Esophagus (tissue), 2 donors: ENCODE measurements around the gene FAM237B. TPM values are rescaled to one million over a fixed set of nuclear protein-coding genes. Genes with fewer than 3 reads are reported as not detected.

Experiments
- H3K27ac ChIP-seq, 2 donors: one replicate each; pipeline ENCODE4 v1.5.1; 2013; ENCODE audit warnings: low read depth in 2 of 2, mild to moderate bottlenecking in 2 of 2, inconsistent platforms in 1 of 2, low read length in 1 of 2, moderate library complexity in 1 of 2
- H3K27me3 ChIP-seq, 2 donors: one replicate each; pipeline ENCODE4 v1.6.1; 2013; ENCODE audit warnings: low read length in 2 of 2, control low read depth in 1 of 2, mild to moderate bottlenecking in 1 of 2; ENCODE audit not compliant: insufficient read depth in 2 of 2, control insufficient read depth in 1 of 2
- H3K36me3 ChIP-seq, 2 donors: one replicate each; pipeline ENCODE4 v1.6.1; 2013; ENCODE audit warnings: low read length in 1 of 2; ENCODE audit not compliant: control insufficient read depth in 2 of 2, insufficient read depth in 2 of 2
- H3K4me1 ChIP-seq, 2 donors: one replicate each; pipeline ENCODE4 v1.6.1; 2013; ENCODE audit warnings: low read length in 1 of 2; ENCODE audit not compliant: control insufficient read depth in 2 of 2, insufficient read depth in 2 of 2
- H3K4me3 ChIP-seq, 2 donors: one replicate each; pipeline ENCODE4 v1.5.1; 2013; ENCODE audit warnings: low read length in 2 of 2, mild to moderate bottlenecking in 2 of 2, low read depth in 1 of 2, moderate library complexity in 1 of 2
- H3K9me3 ChIP-seq, 2 donors: one replicate each; pipeline ENCODE4 v1.6.1; 2013; ENCODE audit warnings: mild to moderate bottlenecking in 2 of 2, low read depth in 1 of 2, low read length in 1 of 2, moderate library complexity in 1 of 2; ENCODE audit not compliant: control insufficient read depth in 2 of 2, insufficient read depth in 1 of 2
- WGBS, 2 donors: extraction: QIAGEN DNeasy Blood & Tissue Kit; methylation state at CpG; one replicate each; pipeline ENCODE4 v1.1.7; 2013; 5-methylcytosine and 5-hydroxymethylcytosine counted together
- polyA plus RNA-seq, 2 donors: library from polyadenylated mRNA; stranded (reverse); fragments of 200-250 nt; gene quantifications; one replicate each; pipeline ENCODE4 v1.2.3, GENCODE V29; 2013
- donor health status: healthy with polysubstance abuse.
- donor health status: Bipolar disorder and iron deficiency.

Gene FAM237B
- polyA plus RNA-seq, 2 donors: not detected

- H3K27me3 ChIP-seq: no peaks in the 10 kb centered on the region
- no peak overlapping the region for H3K4me3 ChIP-seq
- H3K27ac ChIP-seq: no peak overlapping the region
- H3K36me3 ChIP-seq: no peaks in the 10 kb centered on the region
- no peaks in the 10 kb centered on the region for H3K9me3 ChIP-seq
- no peaks in the 10 kb centered on the region for H3K4me1 ChIP-seq
- WGBS, 2 donors: 96% methylated on average over 1 of the region's 1 CpG
These were observed 17.9 kb downstream of the FAM237B start for GRCh38 chr7:90303241-90303640.

GRCh38 chr7:90298145-90299038, 22.7 kb downstream of the FAM237B start:
- 56 to 61% methylated on average over 5 of the region's 5 CpGs for WGBS, 2 donors

GRCh38 chr7:90290244-90291113, 30.6 kb downstream of the FAM237B start:
- Histone ChIP-seq H3K36me3 (no peaks in the 10 kb centered on the region), H3K9me3 (no peaks in the 10 kb centered on the region)

More at GRCh38 chr7:90298145-90299038, 22.7 kb downstream of the FAM237B start:
- Histone ChIP-seq H3K4me1 (no peaks in the 10 kb centered on the region), H3K9me3 (no peaks in the 10 kb centered on the region), H3K4me3 (no peak overlapping the region), H3K27ac (no peak overlapping the region), H3K36me3 (no peaks in the 10 kb centered on the region), H3K27me3 (no peaks in the 10 kb centered on the region)

GRCh38 chr7:90288154-90288553, 33.0 kb downstream of the FAM237B start:
- 88 to 89% methylated on average over 3 of the region's 3 CpGs for WGBS, 2 donors
- H3K4me3 ChIP-seq: no peak overlapping the region
- H3K27ac ChIP-seq: no peak overlapping the region
- H3K27me3 ChIP-seq: no peaks in the 10 kb centered on the region
- no peaks in the 10 kb centered on the region for H3K4me1 ChIP-seq
- H3K9me3 ChIP-seq: no peaks in the 10 kb centered on the region
- no peaks in the 10 kb centered on the region for H3K36me3 ChIP-seq

More at GRCh38 chr7:90290244-90291113, 30.6 kb downstream of the FAM237B start:
- Histone ChIP-seq H3K4me1 (no peaks in the 10 kb centered on the region), H3K27ac (no peak overlapping the region), H3K27me3 (no peaks in the 10 kb centered on the region), H3K4me3 (no peak overlapping the region)
- 91 to 96% methylated on average over 3 of the region's 3 CpGs for WGBS, 2 donors

GRCh38 chr7:90276033-90276728, 44.9 kb downstream of the FAM237B start:
- H3K9me3 ChIP-seq: no peaks in the 10 kb centered on the region
- H3K4me1 ChIP-seq: no peaks in the 10 kb centered on the region
- H3K27me3 ChIP-seq: no peaks in the 10 kb centered on the region
- no peak overlapping the region for H3K4me3 ChIP-seq
- H3K36me3 ChIP-seq: no peaks in the 10 kb centered on the region
- H3K27ac ChIP-seq: no peak overlapping the region
- 67 to 70% methylated on average over 5 of the region's 5 CpGs for WGBS, 2 donors

GRCh38 chr7:90274161-90274560, 46.9 kb downstream of the FAM237B start:
- H3K4me3 ChIP-seq: no peak overlapping the region
- H3K9me3 ChIP-seq: no peaks in the 10 kb centered on the region
- H3K27ac ChIP-seq: no peak overlapping the region
- H3K4me1 ChIP-seq: no peaks in the 10 kb centered on the region
- no peaks in the 10 kb centered on the region for H3K27me3 ChIP-seq
- no peaks in the 10 kb centered on the region for H3K36me3 ChIP-seq

GRCh38 chr7:90272242-90272641, 48.9 kb downstream of the FAM237B start:
- Histone ChIP-seq H3K27me3 (no peaks in the 10 kb centered on the region), H3K4me1 (no peaks in the 10 kb centered on the region), H3K9me3 (no peaks in the 10 kb centered on the region), H3K27ac (no peak overlapping the region), H3K4me3 (no peak overlapping the region), H3K36me3 (no peaks in the 10 kb centered on the region)
- WGBS, 2 donors: 87 to 93% methylated on average over 2 of the region's 2 CpGs

GRCh38 chr7:90271753-90272152, 49.4 kb downstream of the FAM237B start:
- Histone ChIP-seq H3K27me3 (no peaks in the 10 kb centered on the region), H3K27ac (no peak overlapping the region), H3K36me3 (no peaks in the 10 kb centered on the region), H3K9me3 (no peaks in the 10 kb centered on the region), H3K4me1 (no peaks in the 10 kb centered on the region), H3K4me3 (no peak overlapping the region)
- 53 to 56% methylated on average over 2 of the region's 2 CpGs for WGBS, 2 donors

GRCh38 chr7:90270431-90271178, 50.5 kb downstream of the FAM237B start:
- H3K27ac ChIP-seq: no peak overlapping the region
- H3K36me3 ChIP-seq: no peaks in the 10 kb centered on the region
- no peak overlapping the region for H3K4me3 ChIP-seq
- no peaks in the 10 kb centered on the region for H3K9me3 ChIP-seq
- 93 to 96% methylated on average over 2 of the region's 2 CpGs for WGBS, 2 donors
- no peaks in the 10 kb centered on the region for H3K27me3 ChIP-seq
- H3K4me1 ChIP-seq: no peaks in the 10 kb centered on the region
